UCSD-AML1 (cell line): ENCODE data around the gene MEAF6.
"Not testable (repeated sequence)": the region's sequence is repeated elsewhere in the genome, so short reads cannot be mapped to it uniquely, and the experiment has no call there.

Source experiments
- DNase-seq: peaks from one replicate; lab custom pipeline; 2025; ENCODE audit not compliant: unreplicated experiment; lab: John Stamatoyannopoulos, UW

Gene MEAF6

GRCh38 chr1:37514350-37515184 is at the start of gene MEAF6:
Gene MEAF6 (minus strand): TSS chr1:37514766. CDS start chr1:37514746, 20 bp downstream.
- peak; percentile 91 for DNase-seq

- DNase-seq, result no peak
Observed at GRCh38 chr1:37562984-37563383, 48.4 kb upstream of the MEAF6 start.

- DNase-seq, result peak; percentile 14
Observed at GRCh38 chr1:37561133-37562132, 46.9 kb upstream of the MEAF6 start.

- no peak for DNase-seq
Observed at GRCh38 chr1:37560401-37561132, 46.0 kb upstream of the MEAF6 start.

- DNase-seq, result not testable (repeated sequence)
Observed at GRCh38 chr1:37559957-37560379, 45.4 kb upstream of the MEAF6 start.

GRCh38 chr1:37559080-37559479 is 44.5 kb upstream of the MEAF6 start:
- DNase-seq, result no peak

GRCh38 chr1:37558411-37558810 is 43.8 kb upstream of the MEAF6 start:
- no peak for DNase-seq

- DNase-seq, result no peak
Observed at GRCh38 chr1:37557402-37557801, 42.8 kb upstream of the MEAF6 start.

GRCh38 chr1:37556712-37557196 is 42.2 kb upstream of the MEAF6 start, which contains the start of gene DNALI1:
Gene DNALI1 (plus strand): TSS chr1:37556940. CDS start chr1:37556995, 55 bp downstream.
- DNase-seq, result no peak

- DNase-seq, result peak; percentile 86
Observed at GRCh38 chr1:37553927-37554808, 39.6 kb upstream of the MEAF6 start, which contains the start of gene SNIP1. Gene SNIP1 (minus strand): TSS chr1:37554293. CDS start chr1:37554229, 64 bp downstream.

- DNase-seq, result no peak
Observed at GRCh38 chr1:37553598-37553926, 39.0 kb upstream of the MEAF6 start.

GRCh38 chr1:37549341-37549740 is 34.8 kb upstream of the MEAF6 start:
- DNase-seq, result no peak

- DNase-seq, result no peak
Observed at GRCh38 chr1:37545019-37545418, 30.5 kb upstream of the MEAF6 start.

GRCh38 chr1:37544530-37544929 is 30.0 kb upstream of the MEAF6 start:
- no peak for DNase-seq

- DNase-seq, result no peak
Observed at GRCh38 chr1:37540036-37540785, 25.6 kb upstream of the MEAF6 start.

GRCh38 chr1:37539154-37539553 is 24.6 kb upstream of the MEAF6 start:
- not testable (repeated sequence) for DNase-seq

GRCh38 chr1:37537378-37537777 is 22.8 kb upstream of the MEAF6 start:
- DNase-seq, result no peak

- DNase-seq, result no peak
Observed at GRCh38 chr1:37533317-37534093, 18.9 kb upstream of the MEAF6 start.
